ENCODE data around the gene ENOX1.

ENOX1 gene

DNA sequence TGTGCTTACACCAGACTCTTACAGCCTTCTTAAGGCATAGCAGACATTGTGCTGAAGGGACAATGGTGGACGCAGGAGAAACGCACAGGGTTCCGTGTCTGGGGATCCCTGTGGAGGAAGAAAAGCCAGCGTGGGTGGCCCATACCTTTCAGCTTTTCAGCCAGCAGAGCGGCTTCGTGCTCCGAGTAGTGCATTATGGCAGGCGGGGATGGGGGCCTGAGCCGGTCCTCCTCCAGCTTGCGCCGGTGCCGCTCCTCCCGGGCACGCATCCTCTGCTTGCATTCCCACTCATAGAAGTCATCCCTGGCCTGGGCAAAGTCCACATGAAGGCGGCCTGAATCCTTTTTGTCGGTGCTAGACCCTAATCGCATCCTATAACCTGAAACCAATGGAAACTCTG is 431.0 kb downstream of the ENOX1 start (continued):
- TF ChIP-seq TRIM28 (IDR thresholded peaks at IDR 0.05; ENCODE audit: borderline replicate concordance, low read length) (no peak), ZNF184 (tag by site-specific recombination; IDR thresholded peaks at IDR 0.05) (no peak), ZNF221 (tag by site-specific recombination; IDR thresholded peaks at IDR 0.05; ENCODE audit: borderline replicate concordance) (no peak), ZNF830 (tag by site-specific recombination; IDR thresholded peaks at IDR 0.05; ENCODE audit: low read depth) (no peak), ZNF324 (tag by site-specific recombination; IDR thresholded peaks at IDR 0.05) (no peak)
- TF ChIP-seq, protein P1, sequence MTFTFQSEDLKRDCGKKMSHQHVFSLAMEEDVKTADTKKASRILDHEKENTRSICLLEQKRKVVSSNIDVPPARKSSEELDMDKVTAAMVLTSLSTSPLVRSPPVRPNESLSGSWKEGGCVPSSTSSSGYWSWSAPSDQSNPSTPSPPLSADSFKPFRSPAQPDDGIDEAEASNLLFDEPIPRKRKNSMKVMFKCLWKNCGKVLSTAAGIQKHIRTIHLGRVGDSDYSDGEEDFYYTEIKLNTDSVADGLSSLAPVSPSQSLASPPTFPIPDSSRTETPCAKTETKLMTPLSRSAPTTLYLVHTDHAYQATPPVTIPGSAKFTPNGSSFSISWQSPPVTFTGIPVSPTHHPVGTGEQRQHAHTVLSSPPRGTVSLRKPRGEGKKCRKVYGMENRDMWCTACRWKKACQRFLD (tag by site-specific recombination; IDR thresholded peaks at IDR 0.05): no peak

DNA sequence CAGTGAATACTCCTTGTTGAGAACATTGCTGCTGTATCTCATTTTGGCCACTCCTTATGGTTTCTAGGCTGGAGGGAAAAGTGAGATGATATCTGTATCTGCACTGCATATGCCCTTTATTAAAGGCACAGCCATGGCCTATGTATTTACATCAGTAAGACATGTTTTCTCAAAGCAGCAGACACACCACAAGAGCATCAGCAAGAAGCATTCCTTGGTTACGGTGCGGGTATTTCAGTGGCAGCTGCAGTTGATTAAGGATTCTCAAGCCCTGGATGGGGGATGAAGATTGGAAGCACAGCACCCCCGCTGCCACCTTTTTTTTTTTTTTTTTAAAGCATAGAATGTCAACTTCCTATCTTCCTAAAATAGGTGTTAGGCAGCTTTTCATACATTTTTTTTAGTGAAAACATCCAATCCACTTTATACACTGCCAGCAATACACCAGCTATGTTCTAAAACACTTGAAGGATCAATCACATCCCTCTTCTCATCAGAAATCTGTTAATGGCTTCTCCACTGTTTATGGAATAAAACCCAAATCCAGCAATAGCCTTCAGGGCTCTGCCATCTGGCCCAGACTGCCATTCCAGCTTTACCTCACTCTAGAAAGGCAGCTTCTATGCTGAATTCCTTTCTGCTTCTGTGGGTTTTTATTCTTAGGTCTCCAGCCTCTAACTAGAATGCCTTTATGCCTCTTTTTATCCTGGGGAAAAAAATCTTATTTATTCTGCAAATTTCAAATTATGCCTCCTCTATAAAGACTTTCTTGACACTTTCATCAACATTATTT is 432.4 kb downstream of the ENOX1 start:
- H3K36me3 ChIP-seq (ENCODE audit: control insufficient read depth in 2 of 2, insufficient read depth in 1 of 2, low read length in 2 of 2): no peaks in the 10 kb centered on the region
- POLR2A ChIA-PET: no interaction called here

More for the DNA sequence above, 432.4 kb downstream of the ENOX1 start:
- TF ChIP-seq ZNF354C (tag by site-specific recombination; IDR thresholded peaks at IDR 0.05; ENCODE audit: borderline replicate concordance, low read depth) (no peak), ZNF19 (tag by site-specific recombination; IDR thresholded peaks at IDR 0.05; ENCODE audit: low read depth) (no peak), ZNF311 (tag by site-specific recombination; IDR thresholded peaks at IDR 0.05; ENCODE audit: borderline replicate concordance) (no peak), ZNF211 (tag by site-specific recombination; IDR thresholded peaks at IDR 0.05; ENCODE audit: low read depth) (no peak), YY2 (tag by site-specific recombination; IDR thresholded peaks at IDR 0.05) (no peak), ZNF837 (tag by site-specific recombination; IDR thresholded peaks at IDR 0.05) (no peak), REPIN1 (tag by site-specific recombination; IDR thresholded peaks at IDR 0.05; ENCODE audit: low read depth) (no peak), GLIS2 (tag by site-specific recombination; IDR thresholded peaks at IDR 0.05) (no peak)
- TF ChIP-seq, protein P2, sequence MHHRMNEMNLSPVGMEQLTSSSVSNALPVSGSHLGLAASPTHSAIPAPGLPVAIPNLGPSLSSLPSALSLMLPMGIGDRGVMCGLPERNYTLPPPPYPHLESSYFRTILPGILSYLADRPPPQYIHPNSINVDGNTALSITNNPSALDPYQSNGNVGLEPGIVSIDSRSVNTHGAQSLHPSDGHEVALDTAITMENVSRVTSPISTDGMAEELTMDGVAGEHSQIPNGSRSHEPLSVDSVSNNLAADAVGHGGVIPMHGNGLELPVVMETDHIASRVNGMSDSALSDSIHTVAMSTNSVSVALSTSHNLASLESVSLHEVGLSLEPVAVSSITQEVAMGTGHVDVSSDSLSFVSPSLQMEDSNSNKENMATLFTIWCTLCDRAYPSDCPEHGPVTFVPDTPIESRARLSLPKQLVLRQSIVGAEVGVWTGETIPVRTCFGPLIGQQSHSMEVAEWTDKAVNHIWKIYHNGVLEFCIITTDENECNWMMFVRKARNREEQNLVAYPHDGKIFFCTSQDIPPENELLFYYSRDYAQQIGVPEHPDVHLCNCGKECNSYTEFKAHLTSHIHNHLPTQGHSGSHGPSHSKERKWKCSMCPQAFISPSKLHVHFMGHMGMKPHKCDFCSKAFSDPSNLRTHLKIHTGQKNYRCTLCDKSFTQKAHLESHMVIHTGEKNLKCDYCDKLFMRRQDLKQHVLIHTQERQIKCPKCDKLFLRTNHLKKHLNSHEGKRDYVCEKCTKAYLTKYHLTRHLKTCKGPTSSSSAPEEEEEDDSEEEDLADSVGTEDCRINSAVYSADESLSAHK (tag by site-specific recombination; IDR thresholded peaks at IDR 0.05): no peak
- TF ChIP-seq, protein P3, sequence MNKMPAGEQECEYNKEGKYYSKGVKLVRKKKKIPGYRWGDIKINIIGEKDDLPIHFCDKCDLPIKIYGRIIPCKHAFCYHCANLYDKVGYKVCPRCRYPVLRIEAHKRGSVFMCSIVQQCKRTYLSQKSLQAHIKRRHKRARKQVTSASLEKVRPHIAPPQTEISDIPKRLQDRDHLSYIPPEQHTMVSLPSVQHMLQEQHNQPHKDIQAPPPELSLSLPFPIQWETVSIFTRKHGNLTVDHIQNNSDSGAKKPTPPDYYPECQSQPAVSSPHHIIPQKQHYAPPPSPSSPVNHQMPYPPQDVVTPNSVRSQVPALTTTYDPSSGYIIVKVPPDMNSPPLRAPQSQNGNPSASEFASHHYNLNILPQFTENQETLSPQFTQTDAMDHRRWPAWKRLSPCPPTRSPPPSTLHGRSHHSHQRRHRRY (tag by site-specific recombination; IDR thresholded peaks at IDR 0.05): no peak
- TF ChIP-seq, protein P4, sequence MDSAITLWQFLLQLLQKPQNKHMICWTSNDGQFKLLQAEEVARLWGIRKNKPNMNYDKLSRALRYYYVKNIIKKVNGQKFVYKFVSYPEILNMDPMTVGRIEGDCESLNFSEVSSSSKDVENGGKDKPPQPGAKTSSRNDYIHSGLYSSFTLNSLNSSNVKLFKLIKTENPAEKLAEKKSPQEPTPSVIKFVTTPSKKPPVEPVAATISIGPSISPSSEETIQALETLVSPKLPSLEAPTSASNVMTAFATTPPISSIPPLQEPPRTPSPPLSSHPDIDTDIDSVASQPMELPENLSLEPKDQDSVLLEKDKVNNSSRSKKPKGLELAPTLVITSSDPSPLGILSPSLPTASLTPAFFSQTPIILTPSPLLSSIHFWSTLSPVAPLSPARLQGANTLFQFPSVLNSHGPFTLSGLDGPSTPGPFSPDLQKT (IDR thresholded peaks at IDR 0.05; ENCODE audit: borderline replicate concordance, low read depth, low read length): no peak
- TF ChIP-seq, protein P5, sequence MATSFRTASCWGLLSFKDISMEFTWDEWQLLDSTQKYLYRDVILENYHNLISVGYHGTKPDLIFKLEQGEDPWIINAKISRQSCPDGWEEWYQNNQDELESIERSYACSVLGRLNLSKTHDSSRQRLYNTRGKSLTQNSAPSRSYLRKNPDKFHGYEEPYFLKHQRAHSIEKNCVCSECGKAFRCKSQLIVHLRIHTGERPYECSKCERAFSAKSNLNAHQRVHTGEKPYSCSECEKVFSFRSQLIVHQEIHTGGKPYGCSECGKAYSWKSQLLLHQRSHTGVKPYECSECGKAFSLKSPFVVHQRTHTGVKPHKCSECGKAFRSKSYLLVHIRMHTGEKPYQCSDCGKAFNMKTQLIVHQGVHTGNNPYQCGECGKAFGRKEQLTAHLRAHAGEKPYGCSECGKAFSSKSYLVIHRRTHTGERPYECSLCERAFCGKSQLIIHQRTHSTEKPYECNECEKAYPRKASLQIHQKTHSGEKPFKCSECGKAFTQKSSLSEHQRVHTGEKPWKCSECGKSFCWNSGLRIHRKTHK (tag by site-specific recombination; IDR thresholded peaks at IDR 0.05): no peak
- Histone ChIP-seq H3K4me3 (ENCODE audit: low read depth, low read length) (no peak overlapping the region), H3K4me1 (ENCODE audit: control insufficient read depth, insufficient read depth, low read length) (no peaks in the 10 kb centered on the region), H3K9me3 (ENCODE audit: control insufficient read depth, insufficient read depth, low read depth, low read length) (no peaks in the 10 kb centered on the region), H3K27ac (ENCODE audit: extremely low read depth, low read depth, low read length) (no peak overlapping the region)
- CTCF ChIA-PET: no interaction called here

Measured in HEK293 (cell line).